ENCODE results near the gene KLRD1. TPM values are rescaled to one million over a fixed set of nuclear protein-coding genes. Genes with fewer than 3 reads are reported as not detected.
A peak's percentile ranks its signal among the peaks of the same experiment; 100 is the strongest.
"Not testable (repeated sequence)": the region's sequence is repeated elsewhere in the genome, so short reads cannot be mapped to it uniquely, and the experiment has no call there.

Gene KLRD1
- total and polyA plus RNA-seq, 7 experiments from 2014 or later: 0.68 to 82.5 (median 1.7) TPM

DNA sequence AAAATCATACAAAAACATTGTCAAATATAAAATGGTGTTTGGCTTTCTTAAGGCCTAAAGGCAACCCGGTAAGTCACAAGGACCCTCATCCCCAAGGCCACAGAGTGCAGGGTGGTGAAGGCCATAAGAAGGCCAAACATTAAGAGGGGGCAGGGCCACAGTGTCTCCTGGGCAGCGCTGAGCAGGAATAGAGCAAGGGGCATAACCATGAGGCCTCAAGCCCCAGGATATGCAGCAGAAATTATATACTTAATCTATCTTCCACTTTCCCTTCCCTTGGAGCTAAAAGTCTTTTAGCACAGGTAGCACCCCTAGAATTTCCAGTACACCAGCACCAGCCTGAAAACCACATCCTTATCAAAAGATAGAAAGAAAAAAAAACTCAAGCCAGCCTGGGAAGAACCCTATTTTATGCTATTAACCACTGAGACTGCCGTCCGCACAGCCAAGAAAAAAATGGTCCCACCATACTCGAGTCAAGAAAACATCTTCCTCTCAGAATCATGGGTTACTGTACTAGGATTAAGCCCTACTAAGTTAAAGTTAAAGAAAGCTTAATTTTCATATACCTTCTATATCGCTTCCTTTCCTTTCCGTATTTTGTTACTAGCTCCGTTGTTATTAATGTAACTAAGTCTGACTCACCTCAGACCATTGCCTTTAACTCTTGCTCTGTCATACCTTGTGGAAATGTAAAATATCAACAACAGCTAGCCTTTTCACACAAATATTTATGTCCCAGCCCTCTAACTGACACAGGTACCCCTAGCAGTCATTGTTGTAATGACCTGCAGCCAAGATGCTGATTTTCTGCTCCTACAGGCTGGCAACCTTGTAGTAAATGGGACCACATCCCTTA is 62.1 kb downstream of the KLRD1 start:
- no peak for ATAC-seq
- Mint-ChIP-seq H3K27me3 (peaks cover 0 to 36% (median 0%) of the 10 kb centered on the region in 5 donors), H3K4me3 (peak overlapping the region in 1 of 10 donors; percentile 40), H3K4me1 (peaks cover 5 to 37% (median 14%) of the 10 kb centered on the region in 7 donors), H3K36me3 (peaks cover 0 to 4% (median 3%) of the 10 kb centered on the region in 5 donors), H3K9me3 (peaks cover 0 to 3% (median 0%) of the 10 kb centered on the region in 11 donors), H3K27ac (peak overlapping the region in 2 of 9 donors; percentile 2 to 29)
- DNase-seq: no peak
- CTCF ChIA-PET: no interaction called here
- peaks cover 14 to 87% of the 10 kb centered on the region in 2 donors for H3K4me1 ChIP-seq (ENCODE audit: control insufficient read depth in 2 of 2, insufficient read depth in 2 of 2, low read length in 2 of 2)
- H3K4me3 ChIP-seq (ENCODE audit: low read length): no peak overlapping the region
- H3K27me3 ChIP-seq (ENCODE audit: control insufficient read depth in 2 of 2, insufficient read depth in 2 of 2, low read length in 2 of 2): no peaks in the 10 kb centered on the region
- POLR2A ChIA-PET: no interaction called here
- intact Hi-C loops (cut with micrococcal nuclease): loop anchor here (5.0 to 10.0 kb wide), 3 partner anchors 155 to 1087 kb away; partner anchors contain the start of genes GABARAPL1 (in 1 of the 2) and STYK1 (in 1 of the 2)
- no peaks in the 10 kb centered on the region for H3K9me3 ChIP-seq (ENCODE audit: control insufficient read depth in 2 of 3, low read length in 3 of 3)
- H3K27ac ChIP-seq (ENCODE audit: low read depth, low read length): no peak overlapping the region
- H3K36me3 ChIP-seq (ENCODE audit: control insufficient read depth in 2 of 3, insufficient read depth in 3 of 3, low read length in 3 of 3): peaks cover 0 to 37% (median 0%) of the 10 kb centered on the region in 3 experiments

- H3K27me3 Mint-ChIP-seq: peaks cover 0 to 40% (median 0%) of the 10 kb centered on the region in 5 donors
- H3K27me3 ChIP-seq (ENCODE audit: control insufficient read depth in 2 of 2, insufficient read depth in 2 of 2, low read length in 2 of 2); intact Hi-C loops (cut with micrococcal nuclease); CTCF ChIA-PET; DNase-seq; H3K4me3 ChIP-seq (ENCODE audit: low read length); H3K36me3 Mint-ChIP-seq; H3K9me3 ChIP-seq (ENCODE audit: control insufficient read depth in 2 of 3, low read length in 3 of 3); H3K27ac Mint-ChIP-seq; H3K4me3 Mint-ChIP-seq; H3K9me3 Mint-ChIP-seq; ATAC-seq; H3K27ac ChIP-seq (ENCODE audit: low read depth, low read length): not testable (repeated sequence)
- POLR2A ChIA-PET: interaction anchor here (0.6 kb wide), 1 partner anchor 228 kb away, joined by 3 read pairs; no protein-coding TSS in a partner anchor
- H3K4me1 Mint-ChIP-seq: peaks cover 5 to 37% (median 14%) of the 10 kb centered on the region in 7 donors
- H3K36me3 ChIP-seq (ENCODE audit: control insufficient read depth in 2 of 3, insufficient read depth in 3 of 3, low read length in 3 of 3): peaks cover 0 to 51% (median 0%) of the 10 kb centered on the region in 3 experiments
- H3K4me1 ChIP-seq (ENCODE audit: control insufficient read depth in 2 of 2, insufficient read depth in 2 of 2, low read length in 2 of 2): peaks cover 0 to 82% of the 10 kb centered on the region in 2 donors
These were observed 64.3 kb downstream of the KLRD1 start for GRCh38 chr12:10371893-10372535.

GRCh38 chr12:10372559-10372958 is 64.9 kb downstream of the KLRD1 start:
- Histone ChIP-seq H3K4me3 (ENCODE audit: low read length) (no peak overlapping the region), H3K27me3 (ENCODE audit: control insufficient read depth in 2 of 2, insufficient read depth in 2 of 2, low read length in 2 of 2) (no peaks in the 10 kb centered on the region), H3K36me3 (ENCODE audit: control insufficient read depth in 2 of 3, insufficient read depth in 3 of 3, low read length in 3 of 3) (peaks cover 0 to 53% (median 0%) of the 10 kb centered on the region in 3 experiments), H3K27ac (ENCODE audit: low read depth, low read length) (no peak overlapping the region), H3K4me1 (ENCODE audit: control insufficient read depth in 2 of 2, insufficient read depth in 2 of 2, low read length in 2 of 2) (peaks cover 0 to 77% of the 10 kb centered on the region in 2 donors), H3K9me3 (ENCODE audit: control insufficient read depth in 2 of 3, low read length in 3 of 3) (no peaks in the 10 kb centered on the region)
- CTCF ChIA-PET: no interaction called here
- Mint-ChIP-seq H3K27me3 (peaks cover 0 to 40% (median 0%) of the 10 kb centered on the region in 5 donors), H3K4me3 (peak overlapping the region in 1 of 10 donors; percentile 14), H3K4me1 (peaks cover 5 to 37% (median 14%) of the 10 kb centered on the region in 7 donors), H3K9me3 (peaks cover 0 to 3% (median 0%) of the 10 kb centered on the region in 11 donors), H3K36me3 (peaks cover 0 to 4% (median 3%) of the 10 kb centered on the region in 5 donors), H3K27ac (no peak overlapping the region)
- no peak for DNase-seq
- ATAC-seq: peak; percentile 61
- POLR2A ChIA-PET: interaction anchor here (0.6 kb wide), 1 partner anchor 227 kb away, joined by 3 read pairs; no protein-coding TSS in a partner anchor
- intact Hi-C loops (cut with micrococcal nuclease): no loop called here

DNA sequence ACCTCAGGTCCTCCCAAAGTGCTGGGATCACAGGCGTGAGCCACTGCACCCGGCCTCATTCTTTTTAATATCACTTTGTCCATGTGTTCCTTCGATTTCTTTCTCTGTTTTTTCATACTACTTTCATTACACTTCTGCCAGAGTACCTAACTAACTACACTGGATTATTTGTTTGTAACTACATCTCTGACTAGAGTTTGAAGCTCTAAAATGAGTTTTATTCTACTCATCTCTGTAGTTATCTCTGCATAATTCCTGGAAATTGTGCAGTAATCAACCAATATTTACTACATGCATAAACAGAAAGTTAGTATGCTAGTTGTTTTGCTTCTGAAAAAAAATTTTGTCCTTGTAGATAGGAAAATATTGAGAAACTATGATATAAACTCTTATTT is 67.0 kb downstream of the KLRD1 start:
- intact Hi-C loops (cut with micrococcal nuclease): no loop called here
- H3K9me3 Mint-ChIP-seq: no peaks in the 10 kb centered on the region
- Histone ChIP-seq H3K27ac (ENCODE audit: low read depth, low read length) (no peak overlapping the region), H3K4me1 (ENCODE audit: control insufficient read depth in 2 of 2, insufficient read depth in 2 of 2, low read length in 2 of 2) (peaks cover 0 to 66% of the 10 kb centered on the region in 2 donors), H3K9me3 (ENCODE audit: control insufficient read depth in 2 of 3, low read length in 3 of 3) (no peaks in the 10 kb centered on the region), H3K27me3 (ENCODE audit: control insufficient read depth in 2 of 2, insufficient read depth in 2 of 2, low read length in 2 of 2) (no peaks in the 10 kb centered on the region), H3K4me3 (ENCODE audit: low read length) (no peak overlapping the region), H3K36me3 (ENCODE audit: control insufficient read depth in 2 of 3, insufficient read depth in 3 of 3, low read length in 3 of 3) (peaks cover 0 to 64% (median 0%) of the 10 kb centered on the region in 3 experiments)
- H3K4me3 Mint-ChIP-seq: no peak overlapping the region
- ChIA-PET POLR2A (no interaction called here), CTCF (interaction anchor here (0.7 kb wide), 1 partner anchor 175 kb away, joined by 4 read pairs; no protein-coding TSS in a partner anchor)
- DNase-seq: no peak
- no peak overlapping the region for H3K27ac Mint-ChIP-seq
- H3K27me3 Mint-ChIP-seq: peaks cover 0 to 29% (median 0%) of the 10 kb centered on the region in 5 donors
- H3K4me1 Mint-ChIP-seq: peaks cover 5 to 26% (median 14%) of the 10 kb centered on the region in 7 donors
- no peaks in the 10 kb centered on the region for H3K36me3 Mint-ChIP-seq
- no peak for ATAC-seq

- ATAC-seq; H3K27me3 ChIP-seq (ENCODE audit: control insufficient read depth in 2 of 2, insufficient read depth in 2 of 2, low read length in 2 of 2); POLR2A ChIA-PET; H3K27ac Mint-ChIP-seq; H3K27ac ChIP-seq (ENCODE audit: low read depth, low read length); H3K4me1 Mint-ChIP-seq; H3K9me3 Mint-ChIP-seq; intact Hi-C loops (cut with micrococcal nuclease); H3K36me3 Mint-ChIP-seq; H3K9me3 ChIP-seq (ENCODE audit: control insufficient read depth in 2 of 3, low read length in 3 of 3); H3K4me3 ChIP-seq (ENCODE audit: low read length); CTCF ChIA-PET; DNase-seq; H3K4me3 Mint-ChIP-seq: not testable (repeated sequence)
- Histone ChIP-seq H3K4me1 (ENCODE audit: control insufficient read depth in 2 of 2, insufficient read depth in 2 of 2, low read length in 2 of 2) (peaks cover 0 to 40% of the 10 kb centered on the region in 2 donors), H3K36me3 (ENCODE audit: control insufficient read depth in 2 of 3, insufficient read depth in 3 of 3, low read length in 3 of 3) (peaks cover 0 to 44% (median 0%) of the 10 kb centered on the region in 3 experiments)
- peaks cover 9 to 23% (median 14%) of the 10 kb centered on the region in 5 donors for H3K27me3 Mint-ChIP-seq
These were observed 71.1 kb downstream of the KLRD1 start for GRCh38 chr12:10378737-10379136.
